Right forelimb (tissue), 1 donor: ENCODE measurements around the gene PPFIBP2.
"Not testable (repeated sequence)": the region's sequence is repeated elsewhere in the genome, so short reads cannot be mapped to it uniquely, and the experiment has no call there.

Experiments used
- DNase-seq: peaks from one replicate; pipeline ENCODE4 v3.0.0-alpha.2; 2018

Gene PPFIBP2

GRCh38 chr11:7500251-7500650 is 13.5 kb upstream of the PPFIBP2 start:
- no peak for DNase-seq

DNA sequence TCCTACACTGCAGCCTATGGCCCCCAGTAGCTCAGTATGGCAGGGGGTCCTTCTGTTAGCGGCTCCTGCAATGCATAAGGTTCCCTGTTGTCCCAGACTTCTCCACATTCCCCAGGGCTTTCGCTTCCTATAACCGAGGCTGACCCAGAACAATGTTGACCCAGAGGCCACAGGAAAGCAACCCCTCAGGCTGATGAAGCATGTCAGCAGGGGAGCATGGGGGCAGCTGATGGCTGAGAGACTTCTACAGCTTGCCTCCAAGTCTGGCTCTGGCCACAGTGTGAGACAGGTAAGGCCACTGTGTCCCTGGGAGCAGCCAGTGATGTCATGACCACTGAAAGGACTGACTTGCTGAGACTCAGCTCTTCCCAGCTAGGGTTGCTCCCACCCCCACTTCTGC is 12.5 kb upstream of the PPFIBP2 start:
- no peak for DNase-seq

DNA sequence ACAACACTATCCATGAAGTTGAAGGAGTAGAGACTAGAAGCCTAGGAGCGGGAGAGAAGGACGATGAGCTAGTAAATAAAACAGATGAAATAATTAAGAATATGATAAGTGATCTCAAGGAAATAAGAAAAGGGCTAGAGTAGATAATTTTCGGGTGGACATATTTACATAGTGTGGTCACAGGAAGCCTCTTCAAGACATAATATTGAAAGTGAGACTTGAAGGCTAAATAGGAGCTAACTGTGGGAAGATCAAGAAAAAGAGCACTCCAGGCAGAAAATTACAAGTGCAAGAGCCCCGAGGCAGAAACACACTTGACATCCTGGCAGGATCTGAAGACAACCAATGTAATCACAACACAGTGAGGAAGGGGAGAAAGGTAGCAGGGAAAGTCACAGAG is 11.9 kb upstream of the PPFIBP2 start:
- DNase-seq, result no peak

DNA sequence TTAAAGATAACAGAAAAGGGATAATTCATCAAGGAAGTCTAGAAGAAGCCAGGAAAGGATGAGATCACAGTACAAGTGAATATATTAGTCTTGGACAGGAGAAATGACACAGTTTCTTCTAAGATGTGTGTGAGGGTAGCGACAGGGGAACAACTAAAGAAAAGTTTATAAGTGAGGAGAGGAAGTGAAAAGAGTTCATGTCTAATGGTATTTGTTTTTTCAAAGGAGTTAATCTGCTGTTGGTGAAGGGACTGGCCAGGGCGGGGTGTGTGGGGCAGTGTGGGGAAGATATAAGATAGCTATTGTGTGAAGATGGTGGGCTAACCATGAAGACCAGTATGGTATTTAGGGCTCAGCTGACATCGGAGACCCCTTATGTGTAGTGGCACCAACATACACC is 7.6 kb upstream of the PPFIBP2 start:
- DNase-seq, result no peak

DNA sequence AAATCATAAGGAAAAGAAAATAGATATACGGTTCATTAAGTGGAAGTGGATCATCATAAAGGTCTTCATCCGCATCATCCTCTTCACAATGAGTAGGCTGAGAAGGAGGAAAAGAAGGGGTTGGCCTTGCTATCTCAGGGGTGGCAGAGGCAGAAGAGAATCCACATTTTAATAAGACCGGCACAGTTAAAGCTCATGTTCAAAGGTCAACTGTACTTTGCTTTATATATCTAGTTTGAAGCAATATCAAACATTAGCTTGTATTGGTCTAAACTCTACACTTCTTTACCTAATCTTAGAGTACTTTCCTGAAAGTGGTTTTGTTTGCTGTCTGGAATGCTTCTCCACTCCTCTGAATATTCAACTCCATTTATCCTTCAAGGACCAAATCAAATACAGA is 5.7 kb upstream of the PPFIBP2 start:
- no peak for DNase-seq

- DNase-seq, result no peak
Observed at GRCh38 chr11:7509966-7510365, 3.8 kb upstream of the PPFIBP2 start.

GRCh38 chr11:7511401-7511800 is 2.4 kb upstream of the PPFIBP2 start:
- peak; percentile 64 for DNase-seq

DNA sequence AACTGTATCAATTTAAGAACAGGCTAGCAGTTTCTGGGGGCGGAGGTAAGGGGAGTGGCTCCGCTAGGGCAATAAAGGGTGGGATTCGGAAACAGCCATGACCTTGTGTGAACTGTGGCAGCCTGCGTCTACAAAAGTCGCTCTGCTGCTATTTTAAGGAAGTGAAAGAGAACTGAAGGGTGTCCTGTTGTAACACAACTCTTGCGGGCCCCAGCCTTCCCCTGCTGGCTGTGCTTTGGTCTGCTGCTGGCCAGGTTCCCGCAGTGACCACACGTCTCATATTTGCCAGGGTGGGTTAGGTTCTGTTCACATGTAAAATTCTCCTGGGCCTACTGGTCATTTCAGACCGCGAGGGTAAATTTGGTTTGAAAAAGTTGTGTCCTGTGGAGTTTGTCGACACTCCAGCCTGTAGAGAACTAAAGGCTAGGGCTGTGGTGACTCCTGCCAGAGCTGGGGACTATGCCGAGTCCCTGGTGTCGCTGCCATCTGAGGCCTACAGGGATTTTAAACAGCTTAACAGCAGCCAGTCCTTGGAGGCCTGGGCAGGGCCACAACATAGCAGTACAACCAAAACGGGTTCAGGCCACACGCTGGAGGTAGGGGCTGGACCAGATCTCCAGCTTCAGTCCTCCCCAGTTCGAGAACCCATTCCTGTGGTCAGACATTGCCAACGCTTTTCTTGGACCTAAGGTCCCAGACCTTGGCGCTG is 1.1 kb upstream of the PPFIBP2 start:
- DNase-seq, result peak; percentile 71

GRCh38 chr11:7514099-7514591 is 346 bp downstream of the PPFIBP2 start:
- peak; percentile 61 for DNase-seq

DNA sequence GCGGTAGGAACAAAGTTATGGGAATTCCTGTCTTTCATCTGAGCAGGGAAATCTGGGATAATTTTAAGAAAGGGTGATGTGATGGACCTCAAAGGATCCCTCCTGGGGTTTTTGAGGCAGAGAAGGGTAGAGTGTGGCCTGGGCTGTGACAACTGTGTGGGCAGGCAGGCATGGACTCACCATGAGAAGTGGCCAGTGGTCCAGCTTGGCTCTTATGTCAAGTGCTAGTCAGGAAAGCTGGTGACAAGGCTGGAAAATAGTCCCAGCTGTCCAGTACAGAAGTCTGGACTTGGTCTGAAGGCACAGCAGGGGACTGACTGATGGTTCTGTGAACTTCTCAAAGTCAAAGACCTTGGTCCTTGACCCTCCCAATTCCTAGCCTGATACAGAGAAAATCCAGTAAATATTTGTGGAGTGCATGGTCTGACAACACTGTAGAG is 1.7 kb downstream of the PPFIBP2 start:
- DNase-seq, result no peak

DNA sequence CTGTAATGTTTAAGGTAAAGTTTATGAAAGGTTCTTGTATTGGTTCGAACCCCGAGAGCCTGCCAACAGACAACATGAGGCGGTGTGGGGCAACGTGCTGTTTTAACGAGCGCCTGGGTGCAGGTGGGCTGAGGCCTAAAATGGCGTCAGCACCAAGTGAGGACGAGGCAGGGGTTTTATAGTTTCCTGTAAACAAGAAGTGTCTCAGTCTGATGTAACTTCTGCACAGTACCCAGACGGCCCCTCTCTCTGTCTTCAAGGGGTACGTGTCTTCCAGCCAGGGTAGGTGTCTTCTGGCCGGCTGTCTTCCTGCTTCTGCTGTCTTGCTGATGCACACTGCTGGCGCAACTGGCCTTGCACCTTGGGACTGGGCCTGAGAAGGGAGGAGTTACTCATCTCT is 2.7 kb downstream of the PPFIBP2 start:
- DNase-seq, result no peak

DNA sequence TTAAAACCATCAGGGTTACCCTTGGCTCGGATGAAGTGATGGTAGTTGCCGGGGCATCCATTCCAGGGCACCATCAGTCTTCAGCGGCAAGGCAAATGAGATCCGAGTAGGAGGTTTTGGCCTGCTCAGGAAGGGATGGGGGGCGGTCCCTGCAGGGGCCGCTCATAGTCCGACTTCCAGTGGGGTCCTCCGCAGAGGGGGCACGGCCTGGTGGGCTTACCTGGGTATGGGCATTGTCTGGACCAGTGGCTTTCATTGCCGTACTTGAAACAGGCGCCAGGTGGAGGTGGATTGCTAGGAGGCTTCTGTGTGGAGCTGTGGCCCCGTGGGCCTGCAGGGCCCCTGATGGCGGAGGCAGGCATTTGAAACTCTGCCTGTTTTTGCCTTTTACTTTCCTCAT is 3.9 kb downstream of the PPFIBP2 start:
- not testable (repeated sequence) for DNase-seq

DNA sequence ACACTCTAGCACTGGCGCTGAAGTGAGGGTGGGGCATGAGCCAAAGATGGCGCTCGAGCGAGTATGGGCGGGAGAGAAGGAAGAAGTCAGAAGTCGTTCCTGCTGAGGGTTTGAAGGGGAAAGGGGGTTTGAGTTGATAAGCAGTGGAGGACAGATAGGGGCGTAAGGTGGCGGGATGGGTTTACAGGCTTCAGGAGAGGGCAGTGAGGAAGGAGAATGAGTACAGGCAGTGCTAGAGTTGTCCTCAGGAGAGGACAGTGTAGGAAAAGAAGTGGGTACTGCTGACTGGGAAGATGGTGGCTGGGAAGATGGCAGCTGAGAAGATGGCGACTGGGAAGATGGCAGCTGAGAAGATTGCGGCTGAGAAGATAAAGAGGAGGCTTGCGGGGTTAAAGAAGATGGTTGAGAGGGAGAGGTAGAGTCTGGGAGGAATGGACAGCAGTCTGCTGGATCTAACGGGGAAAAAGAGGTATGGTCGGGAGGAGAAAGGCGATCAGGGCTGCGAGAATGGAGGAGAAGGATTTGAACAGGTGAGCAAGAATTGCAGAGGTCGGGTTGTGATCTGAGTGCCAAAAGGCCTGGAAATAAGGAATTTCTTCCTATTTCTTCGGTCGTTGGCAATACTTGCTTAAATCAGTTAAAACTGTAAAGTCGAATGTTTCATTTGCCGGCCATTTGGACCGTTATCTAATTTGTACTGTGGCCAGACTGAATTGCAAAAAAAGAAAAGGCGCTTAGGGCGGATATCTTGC is 5.2 kb downstream of the PPFIBP2 start:
- DNase-seq, result no peak

DNA sequence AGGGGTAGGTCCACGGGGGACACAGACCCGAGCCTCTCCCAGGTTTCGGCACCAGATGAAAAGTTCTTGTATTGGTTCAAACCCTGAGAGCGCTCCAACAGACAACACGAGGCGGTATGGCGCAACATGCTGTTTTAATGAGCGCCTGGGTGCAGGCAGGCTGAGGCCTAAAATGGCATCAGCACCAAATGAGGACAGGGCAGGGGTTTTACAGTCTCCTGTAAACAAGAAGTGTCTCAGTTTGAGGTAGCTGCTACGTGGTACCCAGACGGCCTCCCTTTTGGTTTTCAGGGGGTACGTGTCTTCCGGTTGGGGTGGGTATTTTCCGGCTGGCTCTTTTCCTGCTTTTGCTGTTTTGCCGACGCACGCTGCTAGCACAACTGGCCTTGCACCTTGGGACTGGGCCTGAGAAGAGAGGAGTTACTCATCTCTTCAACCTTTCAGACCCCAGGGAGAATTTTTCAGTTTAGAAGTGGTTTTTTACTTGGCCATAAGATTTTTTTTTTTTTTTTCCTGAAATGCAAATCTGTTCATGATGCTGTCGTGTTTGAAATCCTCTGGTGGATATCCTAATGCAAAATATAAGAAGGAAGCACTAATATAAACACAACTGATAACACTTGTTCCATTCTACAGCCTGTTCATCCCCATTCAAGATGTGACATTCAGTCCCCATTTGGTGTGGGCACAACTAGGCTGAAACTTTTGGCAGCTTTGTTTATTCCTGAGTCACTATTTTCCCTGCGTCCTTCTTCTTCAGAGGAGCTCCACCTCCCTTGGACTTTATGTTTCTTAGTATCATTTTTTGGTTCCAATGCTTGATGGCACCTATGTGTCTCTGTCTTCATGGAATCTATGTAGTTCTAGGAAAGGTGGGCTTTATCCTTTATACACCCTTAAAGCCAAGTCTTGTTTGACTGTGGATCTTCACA is 6.5 kb downstream of the PPFIBP2 start:
- DNase-seq, result no peak

DNA sequence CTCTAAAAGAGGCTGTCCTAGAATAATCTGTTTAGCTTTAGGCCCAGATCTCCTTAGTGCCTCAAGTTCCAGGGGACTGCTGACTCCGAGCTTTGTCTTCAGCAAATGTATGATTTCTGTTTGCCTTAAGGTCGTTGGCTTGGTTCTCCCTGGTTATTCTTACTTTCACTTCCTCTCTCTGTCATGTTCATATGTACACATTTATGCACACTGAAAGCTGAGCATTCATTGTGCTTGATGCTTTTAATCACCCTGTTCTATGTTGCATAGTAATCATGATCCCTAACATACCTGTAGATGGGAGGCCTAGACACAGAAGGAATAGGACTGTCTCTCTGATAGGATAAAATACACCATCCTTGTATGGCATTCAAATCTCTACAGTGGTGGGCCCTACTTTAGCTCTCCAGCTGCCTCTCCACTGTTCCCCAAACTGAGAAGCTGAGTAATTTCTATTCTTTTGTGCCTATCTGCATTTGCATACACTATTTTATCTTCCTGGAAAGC is 7.2 kb downstream of the PPFIBP2 start:
- DNase-seq, result no peak

- no peak for DNase-seq
Observed at GRCh38 chr11:7522121-7522520, 8.3 kb downstream of the PPFIBP2 start.

GRCh38 chr11:7522546-7522945 is 8.7 kb downstream of the PPFIBP2 start:
- DNase-seq, result no peak

- DNase-seq, result no peak
Observed at GRCh38 chr11:7523416-7524210, 9.8 kb downstream of the PPFIBP2 start.

DNA sequence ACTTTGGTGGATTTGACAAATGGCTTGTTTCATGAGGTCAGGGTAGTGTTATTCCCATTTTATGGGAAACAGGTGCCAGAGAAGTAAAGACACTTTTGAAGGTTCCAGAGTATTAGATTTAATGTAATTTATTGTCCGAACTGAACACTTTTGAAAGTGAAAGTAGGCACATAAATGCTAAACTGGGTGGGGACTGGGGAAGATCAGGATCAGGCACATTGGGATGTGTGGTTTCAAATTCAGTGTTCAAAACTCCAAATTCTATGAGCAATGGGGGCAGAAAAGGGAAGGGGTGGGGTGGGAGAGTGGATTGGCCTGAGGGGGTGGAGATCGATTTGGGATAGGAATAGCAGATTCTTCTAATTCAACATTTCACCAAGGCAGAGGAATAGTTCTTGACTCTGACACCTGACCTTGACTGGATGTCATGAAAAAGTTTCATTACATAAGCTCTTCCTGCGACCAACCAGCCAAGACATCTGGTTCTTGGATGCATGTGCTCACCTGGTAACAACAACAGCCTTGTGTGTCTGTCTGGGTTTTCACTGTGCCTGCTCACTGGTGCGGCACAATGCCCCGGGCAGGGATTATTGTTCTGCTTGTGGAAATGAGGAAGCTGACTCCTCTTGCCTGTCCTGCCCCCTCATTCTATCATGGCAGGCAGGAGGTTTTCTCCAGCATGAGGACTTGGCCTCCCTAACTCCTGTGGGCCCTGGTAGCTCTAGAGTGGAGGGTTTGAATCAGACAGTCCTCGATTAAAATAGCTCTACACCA is 10.8 kb downstream of the PPFIBP2 start:
- no peak for DNase-seq

GRCh38 chr11:7525424-7525823 is 11.6 kb downstream of the PPFIBP2 start:
- DNase-seq, result no peak

- no peak for DNase-seq
Observed at GRCh38 chr11:7527029-7527428, 13.2 kb downstream of the PPFIBP2 start.
